HEK293 (cell line): ENCODE data around the gene TRIM72.

ENCODE experiments used
- GLI2 ChIP-seq: fragments of 450-650 bp; formaldehyde crosslinking; IDR thresholded peaks from 2 replicates; pipeline ENCODE4; 2017; ENCODE audit warnings: missing biosample characterization, missing genetic modification characterization, low read depth, borderline replicate concordance
- HIC1 ChIP-seq: fragments of 450-650 bp; formaldehyde crosslinking; IDR thresholded peaks from 2 replicates; pipeline ENCODE4 v1.5.1; 2016; ENCODE audit warnings: missing biosample characterization, missing genetic modification characterization
- HOXC10 ChIP-seq: sonication (generic); formaldehyde crosslinking; IDR thresholded peaks from 2 replicates; pipeline ENCODE4 v1.8.1; 2023; ENCODE audit warnings: mild to moderate bottlenecking, missing genetic modification reagents
- HOXD13 ChIP-seq: sonication (generic); formaldehyde crosslinking; IDR thresholded peaks from 2 replicates; pipeline ENCODE4 v1.8.0; 2022; ENCODE audit warnings: missing genetic modification reagents, borderline replicate concordance
- KLF16 ChIP-seq: fragments of 450-650 bp; formaldehyde crosslinking; IDR thresholded peaks from 2 replicates; pipeline ENCODE4 v1.5.1; 2017; ENCODE audit warnings: missing biosample characterization, missing genetic modification characterization
- KLF9 ChIP-seq: fragments of 450-650 bp; formaldehyde crosslinking; IDR thresholded peaks from 2 replicates; pipeline ENCODE4 v1.5.1; 2016; ENCODE audit warnings: missing biosample characterization, missing genetic modification characterization, low read depth
- MZF1 ChIP-seq: fragments of 450-650 bp; formaldehyde crosslinking; IDR thresholded peaks from 2 replicates; pipeline ENCODE4 v1.5.1; 2017; ENCODE audit warnings: missing biosample characterization, missing genetic modification characterization, borderline replicate concordance
- PRDM10 ChIP-seq: fragments of 450-650 bp; formaldehyde crosslinking; IDR thresholded peaks from 2 replicates; pipeline ENCODE4 v1.5.1; 2016; ENCODE audit warnings: missing biosample characterization, missing genetic modification characterization
- ZBTB21 ChIP-seq: fragments of 450-650 bp; formaldehyde crosslinking; IDR thresholded peaks from 2 replicates; pipeline ENCODE4 v1.5.1; 2017; ENCODE audit warnings: missing biosample characterization, missing genetic modification characterization
- ZFP37 ChIP-seq: fragments of 450-650 bp; formaldehyde crosslinking; IDR thresholded peaks from 2 replicates; pipeline ENCODE4 v1.5.1; 2016; ENCODE audit warnings: missing biosample characterization, missing genetic modification characterization
- ZNF16 ChIP-seq: fragments of 450-650 bp; formaldehyde crosslinking; IDR thresholded peaks from 2 replicates; pipeline ENCODE4 v1.5.1; 2016; ENCODE audit warnings: low read depth, missing biosample characterization, missing genetic modification characterization
- ZNF175 ChIP-seq: fragments of 450-650 bp; formaldehyde crosslinking; IDR thresholded peaks from 2 replicates; pipeline ENCODE4 v1.5.1; 2016; ENCODE audit warnings: missing biosample characterization, missing genetic modification characterization
- ZNF184 ChIP-seq: fragments of 450-650 bp; IDR thresholded peaks from 2 replicates; pipeline ENCODE4 v1.5.1; 2018; ENCODE audit warnings: missing biosample characterization, mild to moderate bottlenecking, missing genetic modification characterization
- ZNF202 ChIP-seq: fragments of 450-650 bp; formaldehyde crosslinking; IDR thresholded peaks from 2 replicates; pipeline ENCODE4 v1.5.1; 2016; ENCODE audit warnings: missing biosample characterization, missing genetic modification characterization, borderline replicate concordance
- ZNF302 ChIP-seq: fragments of 450-650 bp; formaldehyde crosslinking; IDR thresholded peaks from 2 replicates; pipeline ENCODE4 v1.5.1; 2016; ENCODE audit warnings: missing biosample characterization, missing genetic modification characterization, low read depth
- ZNF354C ChIP-seq: fragments of 450-650 bp; formaldehyde crosslinking; IDR thresholded peaks from 2 replicates; pipeline ENCODE4 v1.5.1; 2016; ENCODE audit warnings: missing biosample characterization, missing genetic modification characterization, low read depth, borderline replicate concordance
- ZNF366 ChIP-seq: fragments of 450-650 bp; formaldehyde crosslinking; conservative IDR thresholded peaks from 2 replicates; pipeline ENCODE4 v1.5.1; 2016; ENCODE audit warnings: missing biosample characterization, missing genetic modification characterization
- ZNF473 ChIP-seq: fragments of 450-650 bp; formaldehyde crosslinking; IDR thresholded peaks from 2 replicates; pipeline ENCODE4 v1.5.1; 2017; ENCODE audit warnings: missing biosample characterization, missing genetic modification characterization
- ZNF518A ChIP-seq: fragments of 450-650 bp; formaldehyde crosslinking; conservative IDR thresholded peaks from 2 replicates; pipeline ENCODE4 v1.5.1; 2016; ENCODE audit warnings: low read depth, missing biosample characterization, missing genetic modification characterization
- ZNF623 ChIP-seq: fragments of 450-650 bp; formaldehyde crosslinking; IDR thresholded peaks from 2 replicates; pipeline ENCODE4 v1.5.1; 2016; ENCODE audit warnings: missing biosample characterization, missing genetic modification characterization
- ZNF626 ChIP-seq: fragments of 450-650 bp; sonication (Bioruptor Pico); formaldehyde crosslinking; IDR thresholded peaks from 2 replicates; pipeline ENCODE4 v1.5.1; 2018; ENCODE audit warnings: missing biosample characterization, missing genetic modification characterization, inconsistent platforms
- ZNF645 ChIP-seq: fragments of 450-650 bp; formaldehyde crosslinking; IDR thresholded peaks from 2 replicates; pipeline ENCODE4; 2016; ENCODE audit warnings: missing biosample characterization, missing genetic modification characterization
- ZNF664 ChIP-seq: fragments of 450-650 bp; formaldehyde crosslinking; IDR thresholded peaks from 2 replicates; pipeline ENCODE4 v1.5.1; 2016; ENCODE audit warnings: missing biosample characterization, missing genetic modification characterization
- ZNF701 ChIP-seq: fragments of 450-650 bp; formaldehyde crosslinking; IDR thresholded peaks from 2 replicates; pipeline ENCODE4 v1.5.1; 2016; ENCODE audit warnings: missing biosample characterization, missing genetic modification characterization
- ZSCAN16 ChIP-seq: fragments of 450-650 bp; formaldehyde crosslinking; IDR thresholded peaks from 2 replicates; pipeline ENCODE4 v1.5.1; 2016; ENCODE audit warnings: missing biosample characterization, missing genetic modification characterization
- ZSCAN30 ChIP-seq: fragments of 450-650 bp; IDR thresholded peaks from 2 replicates; pipeline ENCODE4 v1.5.1; 2018; ENCODE audit warnings: missing biosample characterization, mild to moderate bottlenecking, missing genetic modification characterization, moderate library complexity

The TRIM72 gene

GRCh38 chr16:31179747-31180459 lies 34.0 kb upstream of the TRIM72 start, which contains the start of gene FUS (continued):
- TF ChIP-seq KLF16 (tag by site-specific recombination) (peak; percentile 97), ZNF473 (tag by site-specific recombination) (no peak), ZNF664 (tag by site-specific recombination) (0 out of 2 replicates have a peak, but pooled peaks have one; percentile 48), ZNF701 (tag by site-specific recombination) (no peak), ZSCAN30 (peak; percentile 62), ZNF645 (tag by site-specific recombination) (peak; percentile 95; the same call in 1 of the 2 replicates), ZNF175 (no peak), HOXD13 (CRISPR knock-in tag) (no peak), KLF9 (tag by site-specific recombination) (peak; percentile 97), ZNF184 (0 out of 2 replicates have a peak, but pooled peaks have one; percentile 33), MZF1 (tag by site-specific recombination) (no peak), PRDM10 (tag by site-specific recombination) (peak; percentile 100), ZSCAN16 (tag by site-specific recombination) (no peak), ZNF366 (tag by site-specific recombination) (no peak), ZNF518A (no peak), ZNF623 (tag by site-specific recombination) (peak; percentile 51), ZNF202 (tag by site-specific recombination) (no peak), ZNF626 (no peak), ZNF16 (tag by site-specific recombination) (no peak), GLI2 (tag by site-specific recombination) (no peak; the same call in 1 of the 2 replicates), ZFP37 (tag by site-specific recombination) (no peak; the same call in none of the 2 replicates), ZNF302 (no peak), ZBTB21 (peak; percentile 21), HIC1 (tag by site-specific recombination) (no peak), ZNF354C (tag by site-specific recombination) (no peak), HOXC10 (CRISPR knock-in tag) (no peak)
